DND-41 (cell line): ENCODE data around the gene EIPR1.

Experiments
- CTCF ChIP-seq: IDR thresholded peaks from 2 replicates; pipeline ENCODE4 v1.5.1; 2012; ENCODE audit warnings: borderline replicate concordance, low read length, moderate library complexity, mild to moderate bottlenecking; ENCODE audit not compliant: poor library complexity, severe bottlenecking; ENCODE audit errors: extremely low read depth
- EZH2 ChIP-seq: IDR thresholded peaks from 3 replicates; pipeline ENCODE4 v1.6.1; 2012; ENCODE audit warnings: borderline replicate concordance, low read depth, mild to moderate bottlenecking, moderate library complexity, low read length, inconsistent platforms; ENCODE audit not compliant: severe bottlenecking

- no peak for TF ChIP-seq CTCF
- no peak for TF ChIP-seq EZH2
Measured at GRCh38 chr2:3280683-3281520, 96.7 kb downstream of the EIPR1 start.
